ENCODE results near the gene TPX2. TPM values are rescaled to one million over a fixed set of nuclear protein-coding genes. Genes with fewer than 3 reads are reported as not detected.

TPX2 gene
- total RNA-seq, 4 donors from 2014 or later = 3.2 to 15.7 (median 7.8) TPM

DNA sequence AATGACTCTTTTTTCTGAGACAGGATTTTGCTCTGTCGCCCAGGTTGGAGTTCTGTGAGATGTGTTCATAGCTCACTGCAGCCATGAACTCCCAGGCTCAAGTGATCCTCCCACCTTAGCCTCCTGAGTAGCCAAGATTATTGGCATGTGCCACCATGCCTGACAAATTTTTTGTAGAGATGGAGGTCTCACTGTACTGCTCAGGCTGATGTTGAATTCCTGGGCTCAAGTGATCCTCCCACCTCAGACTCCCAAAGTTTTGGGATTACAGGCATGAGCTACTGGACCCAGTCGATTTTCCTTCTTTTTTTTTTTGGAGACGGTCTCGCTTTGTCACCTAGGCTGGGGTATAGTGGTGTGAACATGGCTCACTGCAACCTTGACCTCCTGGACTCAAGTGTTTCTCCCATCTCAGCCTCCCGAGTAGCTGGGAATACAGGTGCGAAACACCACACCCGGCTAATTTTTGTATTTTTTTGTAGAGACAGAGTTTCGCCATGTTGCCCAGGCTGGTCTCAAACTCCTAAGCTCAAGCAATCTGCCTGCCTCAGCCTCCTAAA, 40.8 kb upstream of the TPX2 start:
- intact Hi-C loops (cut with DNase I; ENCODE audit: low total_unique reads) = no loop called here
- no peak for TF ChIP-seq POLR2AphosphoS5 (IDR thresholded peaks at IDR 0.05)
- TF ChIP-seq POLR2A (IDR thresholded peaks at IDR 0.05) = no peak
- TF ChIP-seq, protein P1, sequence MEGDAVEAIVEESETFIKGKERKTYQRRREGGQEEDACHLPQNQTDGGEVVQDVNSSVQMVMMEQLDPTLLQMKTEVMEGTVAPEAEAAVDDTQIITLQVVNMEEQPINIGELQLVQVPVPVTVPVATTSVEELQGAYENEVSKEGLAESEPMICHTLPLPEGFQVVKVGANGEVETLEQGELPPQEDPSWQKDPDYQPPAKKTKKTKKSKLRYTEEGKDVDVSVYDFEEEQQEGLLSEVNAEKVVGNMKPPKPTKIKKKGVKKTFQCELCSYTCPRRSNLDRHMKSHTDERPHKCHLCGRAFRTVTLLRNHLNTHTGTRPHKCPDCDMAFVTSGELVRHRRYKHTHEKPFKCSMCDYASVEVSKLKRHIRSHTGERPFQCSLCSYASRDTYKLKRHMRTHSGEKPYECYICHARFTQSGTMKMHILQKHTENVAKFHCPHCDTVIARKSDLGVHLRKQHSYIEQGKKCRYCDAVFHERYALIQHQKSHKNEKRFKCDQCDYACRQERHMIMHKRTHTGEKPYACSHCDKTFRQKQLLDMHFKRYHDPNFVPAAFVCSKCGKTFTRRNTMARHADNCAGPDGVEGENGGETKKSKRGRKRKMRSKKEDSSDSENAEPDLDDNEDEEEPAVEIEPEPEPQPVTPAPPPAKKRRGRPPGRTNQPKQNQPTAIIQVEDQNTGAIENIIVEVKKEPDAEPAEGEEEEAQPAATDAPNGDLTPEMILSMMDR (IDR thresholded peaks at IDR 0.05) = no peak
- no peak for TF ChIP-seq EP300 (IDR thresholded peaks at IDR 0.05; ENCODE audit: low read depth)
- Histone ChIP-seq H3K36me3 (no peaks in the 10 kb centered on the region), H3K9me3 (no peaks in the 10 kb centered on the region), H3K4me3 (no peak overlapping the region), H3K27ac (peak overlapping the region; percentile 73 to 83 (median 78)), H3K4me1 (peaks cover 27 to 61% (median 31%) of the 10 kb centered on the region in 4 donors), H3K27me3 (no peaks in the 10 kb centered on the region)
- 80 to 94% methylated on average over 2 to 8 of the region's 8 CpGs for whole genome bisulfite sequencing, 2 donors (ENCODE audit: low coverage in 1 of 2)
- no peak for DNase-seq
- in situ Hi-C loops (cut with MboI; ENCODE audit: low pct_ligation_motif_present in 1 of 4, low pct_unique_long_range_greater_than_20kb in 1 of 4, low sequenced_read_pairs in 3 of 4) = no loop called here

DNA sequence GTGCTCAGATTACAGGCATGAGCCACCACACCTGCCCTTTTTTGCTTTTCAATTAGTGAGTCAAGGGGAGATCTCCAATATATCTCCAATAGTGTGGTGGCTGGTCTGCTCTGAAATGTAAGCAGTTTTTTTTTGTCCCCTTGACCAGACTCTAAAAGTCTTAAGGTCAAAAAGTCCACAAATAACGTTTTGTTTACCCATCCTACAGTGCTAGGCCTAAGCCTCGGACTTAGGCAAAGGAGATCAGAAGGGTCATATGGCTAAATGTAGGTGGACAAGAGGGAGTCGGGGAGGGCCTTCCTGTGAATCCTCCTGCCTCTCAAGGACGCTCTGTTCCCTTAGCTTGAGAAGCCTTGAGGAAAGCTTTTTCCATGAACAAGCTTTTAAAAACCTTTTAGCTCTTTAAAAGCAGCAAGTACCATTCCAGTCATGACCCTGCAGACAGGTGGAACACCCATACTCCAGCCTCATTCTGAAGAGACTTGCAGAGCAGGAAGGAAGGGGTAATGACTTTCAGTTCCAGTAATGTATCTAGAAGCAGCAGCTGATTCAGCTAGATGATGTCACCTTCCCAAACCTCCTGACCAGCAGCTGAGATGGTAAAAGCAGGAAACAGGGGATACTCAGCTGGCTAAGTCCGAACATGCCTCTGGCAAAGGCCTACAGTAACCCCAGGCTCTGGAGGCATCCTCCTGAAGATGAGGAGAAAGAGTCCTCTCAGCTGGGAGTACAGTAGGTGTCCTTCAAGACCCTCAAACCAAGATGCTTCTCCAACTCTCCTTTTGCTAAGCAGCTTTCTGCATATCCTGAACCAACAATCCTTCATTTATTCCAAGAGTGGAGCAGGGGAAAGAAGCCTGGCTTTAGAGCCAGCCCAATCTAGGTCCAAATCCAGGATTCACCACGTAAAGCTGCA, 40.0 kb upstream of the TPX2 start:
- intact Hi-C loops (cut with DNase I; ENCODE audit: low total_unique reads) (no loop called here), in situ Hi-C loops (cut with MboI; ENCODE audit: low pct_ligation_motif_present in 1 of 4, low pct_unique_long_range_greater_than_20kb in 1 of 4, low sequenced_read_pairs in 3 of 4) (no loop called here)
- H3K9me3 ChIP-seq = no peaks in the 10 kb centered on the region
- DNase-seq = peak; percentile 67
- peaks cover 23 to 60% (median 32%) of the 10 kb centered on the region in 4 donors for H3K4me1 ChIP-seq
- H3K27ac ChIP-seq = peak overlapping the region; percentile 73 to 83 (median 78)
- TF ChIP-seq EP300 (IDR thresholded peaks at IDR 0.05; ENCODE audit: low read depth) (no peak), POLR2A (IDR thresholded peaks at IDR 0.05) (peak; percentile 14), POLR2AphosphoS5 (IDR thresholded peaks at IDR 0.05) (peak; percentile 52 to 81 (median 55))
- TF ChIP-seq, protein P1 (IDR thresholded peaks at IDR 0.05) = no peak
- H3K36me3 ChIP-seq = no peaks in the 10 kb centered on the region
- no peak overlapping the region for H3K4me3 ChIP-seq
- no peaks in the 10 kb centered on the region for H3K27me3 ChIP-seq
- WGBS, 2 donors (ENCODE audit: low coverage in 1 of 2) = 51% methylated on average over 6 of the region's 6 CpGs; no CpG with 5 or more reads in 1 of the 2 donors

DNA sequence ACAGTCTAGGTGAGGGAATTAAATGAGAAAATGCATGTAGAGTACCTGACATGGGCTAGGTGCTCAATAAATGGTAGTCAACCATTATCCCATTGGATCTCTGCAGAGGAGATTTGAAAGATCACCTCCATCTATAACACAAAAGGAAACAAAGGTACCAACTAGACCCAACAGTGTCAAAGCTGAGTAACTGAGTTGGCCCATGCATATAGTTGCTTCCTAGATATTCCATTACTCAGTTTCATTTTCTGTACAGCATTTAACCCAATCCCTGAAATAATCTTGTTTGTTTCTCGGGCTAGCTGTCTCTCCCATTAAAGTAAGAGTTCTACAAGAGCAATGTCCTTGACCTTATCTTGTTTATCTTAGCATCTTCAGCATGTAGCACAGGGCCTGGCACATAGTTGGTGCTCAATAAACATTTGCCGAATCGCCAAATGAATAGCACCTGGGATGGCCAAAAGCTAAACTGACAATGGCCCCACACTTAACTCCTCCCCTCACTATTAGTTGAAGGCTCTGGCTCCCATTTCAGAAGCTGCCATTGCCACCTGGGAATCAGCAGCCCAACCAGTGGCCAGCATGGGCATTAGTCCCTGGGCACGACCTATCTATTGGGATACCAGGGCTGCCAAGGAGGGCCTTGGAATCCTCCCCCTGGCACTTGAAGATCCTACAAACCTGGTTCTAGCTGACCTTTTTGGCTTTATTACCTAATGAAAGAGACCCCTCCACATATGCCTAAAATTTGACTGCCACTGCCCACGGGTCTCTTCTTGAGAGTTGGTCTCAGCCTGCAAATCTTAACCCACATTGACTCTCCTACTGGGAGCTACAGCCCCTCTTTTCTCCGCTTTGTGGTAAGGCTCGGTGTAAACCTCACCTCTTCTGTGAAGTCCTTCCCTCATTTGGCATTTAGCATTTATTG, 39.0 kb upstream of the TPX2 start:
- Histone ChIP-seq H3K4me3 (no peak overlapping the region), H3K27ac (peak overlapping the region; percentile 73 to 83 (median 78)), H3K36me3 (no peaks in the 10 kb centered on the region), H3K27me3 (no peaks in the 10 kb centered on the region), H3K4me1 (peaks cover 24 to 59% (median 30%) of the 10 kb centered on the region in 4 donors), H3K9me3 (no peaks in the 10 kb centered on the region)
- no peak for TF ChIP-seq EP300 (IDR thresholded peaks at IDR 0.05; ENCODE audit: low read depth)
- TF ChIP-seq POLR2AphosphoS5 (IDR thresholded peaks at IDR 0.05) = no peak
- TF ChIP-seq POLR2A (IDR thresholded peaks at IDR 0.05) = no peak
- TF ChIP-seq, protein P1 (IDR thresholded peaks at IDR 0.05) = no peak
- 88 to 93% methylated on average over 3 to 7 of the region's 7 CpGs for WGBS, 2 donors (ENCODE audit: low coverage in 1 of 2)
- no peak for DNase-seq
- in situ Hi-C loops (cut with MboI; ENCODE audit: low pct_ligation_motif_present in 1 of 4, low pct_unique_long_range_greater_than_20kb in 1 of 4, low sequenced_read_pairs in 3 of 4) (no loop called here), intact Hi-C loops (cut with DNase I; ENCODE audit: low total_unique reads) (no loop called here)
